ENCODE results near the gene HLA-DQA1.
"Not testable (repeated sequence)": the region's sequence is repeated elsewhere in the genome, so short reads cannot be mapped to it uniquely, and the experiment has no call there.

HLA-DQA1 gene

GRCh38 chr6:32610682-32611296 is 26.4 kb upstream of the HLA-DQA1 start:
- no peak overlapping the region for H3K4me3 Mint-ChIP-seq
- H3K36me3 Mint-ChIP-seq = peaks cover 6% of the 10 kb centered on the region
- peaks cover 36% of the 10 kb centered on the region for H3K4me1 Mint-ChIP-seq
- H3K27me3 Mint-ChIP-seq = no peaks in the 10 kb centered on the region
- H3K9me3 Mint-ChIP-seq = peaks cover 5% of the 10 kb centered on the region
- ATAC-seq = no peak
- no peak overlapping the region for H3K27ac Mint-ChIP-seq

DNA sequence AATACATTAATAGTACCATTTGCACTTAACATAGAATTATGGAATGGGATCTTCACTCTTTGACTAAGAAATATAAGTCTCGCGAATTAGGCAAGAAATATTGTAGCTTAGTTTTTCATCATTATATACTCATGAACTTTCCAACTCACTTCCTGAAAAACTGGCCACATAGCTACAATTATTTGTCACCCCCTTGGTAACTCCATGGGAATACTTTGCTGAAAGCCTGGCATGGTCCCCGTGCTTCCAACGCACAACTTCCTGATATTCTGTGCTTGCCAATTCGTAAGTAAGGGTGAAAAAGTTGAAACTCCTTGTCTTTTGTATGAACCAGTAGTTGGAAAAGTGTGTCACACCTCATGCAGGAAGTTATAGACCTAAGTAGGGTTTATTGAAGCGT is 23.7 kb upstream of the HLA-DQA1 start:
- ATAC-seq = no peak
- Mint-ChIP-seq H3K4me3 (no peak overlapping the region), H3K36me3 (peaks cover 6% of the 10 kb centered on the region), H3K27me3 (no peaks in the 10 kb centered on the region), H3K27ac (peak overlapping the region; percentile 83), H3K9me3 (peaks cover 6% of the 10 kb centered on the region), H3K4me1 (peaks cover 22% of the 10 kb centered on the region)

- ATAC-seq = no peak
- Mint-ChIP-seq H3K4me3 (no peak overlapping the region), H3K4me1 (peaks cover 21% of the 10 kb centered on the region), H3K9me3 (peaks cover 6% of the 10 kb centered on the region), H3K27ac (peak overlapping the region; percentile 83), H3K27me3 (no peaks in the 10 kb centered on the region), H3K36me3 (peaks cover 6% of the 10 kb centered on the region)
These were observed 22.7 kb upstream of the HLA-DQA1 start for GRCh38 chr6:32614366-32615081.

GRCh38 chr6:32615885-32616532 is 21.2 kb upstream of the HLA-DQA1 start:
- H3K36me3 Mint-ChIP-seq = peaks cover 6% of the 10 kb centered on the region
- no peaks in the 10 kb centered on the region for H3K27me3 Mint-ChIP-seq
- no peak for ATAC-seq
- H3K4me3 Mint-ChIP-seq = no peak overlapping the region
- H3K27ac Mint-ChIP-seq = peak overlapping the region; percentile 83
- H3K4me1 Mint-ChIP-seq = peaks cover 24% of the 10 kb centered on the region
- H3K9me3 Mint-ChIP-seq = peaks cover 6% of the 10 kb centered on the region

GRCh38 chr6:32617751-32618150 is 19.5 kb upstream of the HLA-DQA1 start:
- no peak for ATAC-seq
- H3K27ac Mint-ChIP-seq = peak overlapping the region; percentile 83

GRCh38 chr6:32621372-32621771 is 15.8 kb upstream of the HLA-DQA1 start:
- Mint-ChIP-seq H3K9me3 (no peaks in the 10 kb centered on the region), H3K4me1 (peaks cover 53% of the 10 kb centered on the region), H3K27ac (peak overlapping the region; percentile 100), H3K27me3 (no peaks in the 10 kb centered on the region), H3K4me3 (no peak overlapping the region), H3K36me3 (no peaks in the 10 kb centered on the region)
- ATAC-seq = no peak

More at GRCh38 chr6:32617751-32618150, 19.5 kb upstream of the HLA-DQA1 start:
- H3K4me1 Mint-ChIP-seq = peaks cover 32% of the 10 kb centered on the region
- H3K9me3 Mint-ChIP-seq = peaks cover 2% of the 10 kb centered on the region
- no peaks in the 10 kb centered on the region for H3K36me3 Mint-ChIP-seq
- H3K27me3 Mint-ChIP-seq = no peaks in the 10 kb centered on the region
- H3K4me3 Mint-ChIP-seq = no peak overlapping the region

GRCh38 chr6:32622545-32623401 is 14.4 kb upstream of the HLA-DQA1 start:
- Mint-ChIP-seq H3K9me3 (no peaks in the 10 kb centered on the region), H3K27ac (peak overlapping the region; percentile 100), H3K36me3 (no peaks in the 10 kb centered on the region), H3K4me1 (peaks cover 62% of the 10 kb centered on the region), H3K4me3 (peak overlapping the region; percentile 62), H3K27me3 (no peaks in the 10 kb centered on the region)
- peak; percentile 92 for ATAC-seq

DNA sequence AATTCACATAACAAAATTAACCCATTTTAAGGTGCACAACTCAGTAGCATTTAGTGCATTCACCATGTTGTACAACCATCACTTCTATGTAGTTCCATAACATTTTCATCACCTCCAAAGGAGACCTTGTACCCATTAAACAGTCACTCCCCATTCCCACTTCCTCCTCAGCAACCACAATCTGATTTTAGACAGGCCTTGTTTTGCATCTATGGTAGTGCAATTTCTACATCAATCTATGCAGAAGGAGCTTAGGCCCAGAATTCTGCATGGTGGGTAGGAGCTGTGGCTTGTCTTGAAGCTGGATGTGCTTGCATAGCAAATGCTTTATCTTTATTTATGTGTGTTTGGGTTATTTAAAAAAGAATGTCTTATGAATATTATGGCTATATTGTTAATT is 13.5 kb upstream of the HLA-DQA1 start:
- Mint-ChIP-seq H3K27me3 (no peaks in the 10 kb centered on the region), H3K27ac (peak overlapping the region; percentile 100), H3K9me3 (no peaks in the 10 kb centered on the region), H3K4me1 (peaks cover 71% of the 10 kb centered on the region), H3K4me3 (peak overlapping the region; percentile 53), H3K36me3 (no peaks in the 10 kb centered on the region)
- no peak for ATAC-seq

GRCh38 chr6:32624565-32624964 is 12.6 kb upstream of the HLA-DQA1 start:
- H3K4me1 Mint-ChIP-seq = peaks cover 80% of the 10 kb centered on the region
- H3K4me3 Mint-ChIP-seq = no peak overlapping the region
- ATAC-seq = no peak
- H3K36me3 Mint-ChIP-seq = peaks cover 4% of the 10 kb centered on the region
- H3K9me3 Mint-ChIP-seq = peaks cover 3% of the 10 kb centered on the region
- peak overlapping the region; percentile 100 for H3K27ac Mint-ChIP-seq
- no peaks in the 10 kb centered on the region for H3K27me3 Mint-ChIP-seq

- Mint-ChIP-seq H3K4me3 (peak overlapping the region; percentile 67), H3K4me1 (peaks cover 85% of the 10 kb centered on the region), H3K27ac (peak overlapping the region; percentile 100), H3K36me3 (peaks cover 10% of the 10 kb centered on the region), H3K9me3 (peaks cover 5% of the 10 kb centered on the region), H3K27me3 (no peaks in the 10 kb centered on the region)
- ATAC-seq = no peak
These were observed 12.1 kb upstream of the HLA-DQA1 start for GRCh38 chr6:32625137-32625536.

- H3K36me3 Mint-ChIP-seq = peaks cover 20% of the 10 kb centered on the region
- no peaks in the 10 kb centered on the region for H3K27me3 Mint-ChIP-seq
- peak overlapping the region; percentile 84 for H3K4me3 Mint-ChIP-seq
- H3K9me3 Mint-ChIP-seq = peaks cover 13% of the 10 kb centered on the region
- H3K27ac Mint-ChIP-seq = peak overlapping the region; percentile 100
- ATAC-seq = no peak
- H3K4me1 Mint-ChIP-seq = peaks cover 86% of the 10 kb centered on the region
These were observed 10.0 kb upstream of the HLA-DQA1 start for GRCh38 chr6:32627249-32627648.

DNA sequence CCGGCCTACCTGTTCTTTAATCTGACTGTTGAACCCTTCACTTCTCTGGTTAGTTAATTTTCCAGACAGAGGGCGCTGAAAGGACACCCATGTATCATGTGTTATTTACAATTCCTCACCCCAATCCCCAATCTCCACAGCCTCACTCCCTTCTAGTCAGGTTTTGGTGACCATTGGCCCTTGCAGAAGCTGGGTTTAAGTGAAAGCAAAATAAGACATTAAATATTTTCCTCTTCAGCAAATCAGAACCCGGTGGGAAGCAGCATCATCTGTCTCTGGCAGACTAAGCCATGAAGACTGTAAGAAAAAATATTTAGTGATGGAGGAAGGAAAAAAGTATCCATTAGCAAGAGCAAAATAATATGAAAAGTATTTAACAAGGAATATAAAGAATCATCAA is 9.4 kb upstream of the HLA-DQA1 start:
- peak overlapping the region; percentile 100 for H3K27ac Mint-ChIP-seq
- peaks cover 86% of the 10 kb centered on the region for H3K4me1 Mint-ChIP-seq
- peaks cover 26% of the 10 kb centered on the region for H3K36me3 Mint-ChIP-seq
- H3K27me3 Mint-ChIP-seq = no peaks in the 10 kb centered on the region
- H3K4me3 Mint-ChIP-seq = peak overlapping the region; percentile 84
- ATAC-seq = peak; percentile 84
- peaks cover 13% of the 10 kb centered on the region for H3K9me3 Mint-ChIP-seq

DNA sequence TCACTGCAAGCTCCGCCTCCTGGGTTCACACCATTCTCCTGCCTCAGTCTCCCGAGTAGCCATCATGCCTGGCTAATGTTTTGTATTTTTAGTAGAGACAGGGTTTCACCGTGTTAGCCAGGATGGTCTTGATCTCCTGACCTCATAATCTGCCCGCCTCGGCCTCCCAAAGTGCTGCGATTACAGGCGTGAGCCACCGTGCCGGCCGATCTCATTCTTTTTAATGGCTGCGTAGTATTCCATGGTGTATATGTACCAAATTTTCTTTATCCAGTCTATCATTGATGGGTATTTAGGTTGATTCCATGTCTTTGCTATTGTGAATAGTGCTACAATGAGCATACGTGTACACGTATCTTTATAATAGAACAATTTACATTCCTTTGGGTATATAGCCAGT is 7.4 kb upstream of the HLA-DQA1 start:
- Mint-ChIP-seq H3K36me3 (peaks cover 27% of the 10 kb centered on the region), H3K27ac (peak overlapping the region; percentile 100), H3K9me3 (peaks cover 13% of the 10 kb centered on the region), H3K4me3 (peak overlapping the region; percentile 46), H3K4me1 (peaks cover 86% of the 10 kb centered on the region)
- H3K27me3 Mint-ChIP-seq, ATAC-seq: not testable (repeated sequence)

DNA sequence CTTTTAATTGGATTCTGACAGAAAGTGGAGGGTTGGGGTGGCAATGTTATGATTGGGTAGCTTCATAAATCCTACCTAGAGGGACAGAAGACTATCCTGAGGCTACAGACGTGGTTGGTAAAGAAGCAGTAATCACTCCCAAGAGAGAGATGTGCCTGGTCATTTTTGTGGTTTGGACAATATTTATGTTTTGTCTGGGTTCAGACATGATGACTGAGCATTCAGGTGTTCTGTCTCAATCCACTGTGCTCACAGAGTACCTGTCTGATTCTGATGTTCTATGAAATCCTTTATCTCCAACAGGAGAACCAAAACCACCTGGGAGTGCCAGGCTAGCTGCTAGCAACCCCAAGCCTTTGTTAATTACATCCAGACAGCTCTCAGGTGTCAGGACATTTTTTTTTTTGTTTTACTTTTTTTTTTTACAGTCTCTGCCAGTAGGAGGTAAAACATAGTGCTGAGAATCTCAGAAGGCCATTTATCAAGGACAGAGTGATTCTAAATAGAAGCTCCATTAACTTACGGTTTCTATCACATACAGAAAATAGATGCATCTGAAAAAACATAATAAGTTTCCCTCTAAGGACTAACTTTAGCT is 1.6 kb upstream of the HLA-DQA1 start:
- Mint-ChIP-seq H3K9me3 (peaks cover 4% of the 10 kb centered on the region), H3K4me3 (peak overlapping the region; percentile 92), H3K4me1 (peaks cover 76% of the 10 kb centered on the region), H3K27me3 (no peaks in the 10 kb centered on the region), H3K27ac (peak overlapping the region; percentile 100), H3K36me3 (peaks cover 46% of the 10 kb centered on the region)
- no peak for ATAC-seq

All from stimulated activated memory B cell treated with anti-CD40 and anti-IgM and Interleukin-4, amounts not matched to agents 10 μg/mL and 1 μg/mL and 100 μg/mL, for 72 hours (primary cell).